IPS DF 4.7 (cell line): ENCODE results near the gene ATG5.

ENCODE experiments used
- DNase-seq: peaks from one replicate; pipeline ENCODE4 v3.0.0-alpha.2; 2013; ENCODE audit warnings: low spot score; ENCODE audit errors: extremely low read depth

ATG5 gene

DNA sequence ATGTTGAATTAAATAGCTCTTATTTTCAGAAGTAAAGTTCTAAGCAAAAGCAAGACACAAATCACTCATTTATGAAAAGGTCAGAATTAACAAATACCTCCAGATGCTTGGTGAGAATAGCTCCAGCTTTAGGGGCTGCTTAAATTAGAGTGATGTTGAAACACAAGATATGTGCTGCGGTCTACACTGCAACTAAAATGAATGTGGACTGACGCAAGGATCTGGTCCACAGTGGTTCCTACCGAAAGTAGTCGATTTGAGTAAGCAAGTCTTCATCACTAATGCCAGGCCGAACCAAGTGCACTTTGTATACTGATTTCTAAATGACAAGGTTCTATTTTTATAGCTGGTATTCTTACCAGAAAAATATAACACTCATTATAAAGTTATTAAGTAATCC lies 143.1 kb downstream of the ATG5 start:
- no peak for DNase-seq

DNA sequence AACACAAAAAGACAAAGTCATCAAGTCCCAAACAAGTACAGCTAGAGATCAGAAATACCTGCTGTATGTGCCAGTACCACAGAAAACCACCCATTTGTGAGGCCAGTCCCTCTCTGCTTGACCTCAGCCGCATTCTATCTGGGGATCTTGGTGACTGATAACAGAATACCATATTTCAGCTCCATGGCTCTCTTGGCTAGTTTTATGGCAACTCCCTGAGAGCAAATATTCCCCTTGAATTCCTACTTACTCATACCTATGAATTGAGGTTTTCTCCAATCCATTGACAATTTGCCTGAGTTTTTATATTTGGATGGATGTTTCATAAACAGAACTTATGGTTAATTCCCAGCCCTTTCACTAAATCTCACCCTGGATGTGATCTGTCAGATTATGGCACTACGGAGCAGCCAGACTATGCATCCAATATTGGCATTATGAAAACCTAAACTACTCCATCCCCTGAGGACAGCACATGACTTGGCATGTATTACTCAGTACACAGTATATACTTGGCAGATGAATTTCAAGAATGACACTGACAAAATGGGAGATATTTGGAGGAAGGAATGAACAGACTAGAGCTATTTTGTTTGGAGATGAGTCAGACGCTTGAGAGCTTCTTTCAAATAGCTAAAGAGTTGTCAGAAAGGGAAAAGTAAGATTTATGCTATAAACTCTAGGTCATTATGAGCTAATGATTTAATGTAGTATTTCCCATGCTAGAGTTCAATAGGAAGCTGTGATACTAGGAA lies 143.7 kb downstream of the ATG5 start:
- no peak for DNase-seq

DNA sequence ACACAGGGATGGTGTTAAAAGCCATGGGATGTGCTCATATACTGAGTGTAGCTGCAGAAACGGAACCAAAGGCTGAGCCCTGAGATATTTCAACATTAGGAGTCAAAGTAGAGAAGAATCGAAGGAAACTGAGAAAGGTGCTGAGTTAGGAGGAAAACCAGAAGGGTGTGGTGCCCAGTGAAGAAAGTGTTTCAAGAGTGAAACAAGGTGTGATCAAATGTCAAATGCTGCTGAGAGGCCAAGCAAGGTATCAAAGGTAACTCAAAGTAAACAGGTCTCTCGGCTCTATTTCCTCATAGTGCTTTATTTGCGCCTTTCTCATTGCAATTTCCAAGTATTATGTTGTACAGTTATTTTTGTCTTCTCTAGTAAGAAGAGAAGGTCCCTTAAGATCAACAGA lies 145.4 kb downstream of the ATG5 start:
- DNase-seq = no peak

DNA sequence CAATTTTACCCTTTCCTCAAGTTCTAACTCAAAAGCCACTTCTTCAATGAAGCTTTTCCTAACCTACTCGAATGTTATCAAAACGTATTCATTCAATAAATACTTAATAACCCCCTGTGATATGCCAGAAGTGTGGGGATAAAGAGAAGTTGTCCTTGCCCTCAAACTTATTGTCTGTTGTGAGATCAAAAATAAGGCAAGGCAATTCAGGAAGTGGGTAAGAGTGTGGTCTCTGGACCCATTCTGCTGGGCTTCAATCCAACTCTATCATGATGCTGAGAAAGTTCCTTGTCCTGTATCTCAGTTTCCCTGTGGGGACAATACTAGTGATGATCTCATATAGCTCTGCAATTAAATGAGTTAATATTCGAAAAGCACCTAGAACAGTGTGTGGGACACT lies 146.7 kb downstream of the ATG5 start:
- DNase-seq = no peak

DNA sequence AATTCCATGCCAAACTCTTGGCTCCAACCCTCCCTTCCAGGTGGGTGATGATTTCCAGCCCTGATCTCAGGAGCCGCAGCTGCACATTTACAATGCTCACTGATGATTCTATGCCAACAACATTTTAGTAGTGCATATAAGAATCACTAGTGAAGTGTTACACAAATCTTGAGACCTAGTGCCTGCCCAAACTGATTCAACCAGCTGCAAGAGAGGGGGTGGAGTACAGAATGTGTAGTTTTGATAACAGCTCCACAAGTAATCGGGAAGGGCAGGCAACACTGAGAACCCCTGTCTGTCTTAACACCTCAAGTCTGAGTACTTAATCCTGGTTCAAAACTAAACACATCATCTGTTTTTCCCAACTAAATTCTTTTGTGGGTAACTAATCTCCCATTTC lies 147.8 kb downstream of the ATG5 start:
- no peak for DNase-seq

DNA sequence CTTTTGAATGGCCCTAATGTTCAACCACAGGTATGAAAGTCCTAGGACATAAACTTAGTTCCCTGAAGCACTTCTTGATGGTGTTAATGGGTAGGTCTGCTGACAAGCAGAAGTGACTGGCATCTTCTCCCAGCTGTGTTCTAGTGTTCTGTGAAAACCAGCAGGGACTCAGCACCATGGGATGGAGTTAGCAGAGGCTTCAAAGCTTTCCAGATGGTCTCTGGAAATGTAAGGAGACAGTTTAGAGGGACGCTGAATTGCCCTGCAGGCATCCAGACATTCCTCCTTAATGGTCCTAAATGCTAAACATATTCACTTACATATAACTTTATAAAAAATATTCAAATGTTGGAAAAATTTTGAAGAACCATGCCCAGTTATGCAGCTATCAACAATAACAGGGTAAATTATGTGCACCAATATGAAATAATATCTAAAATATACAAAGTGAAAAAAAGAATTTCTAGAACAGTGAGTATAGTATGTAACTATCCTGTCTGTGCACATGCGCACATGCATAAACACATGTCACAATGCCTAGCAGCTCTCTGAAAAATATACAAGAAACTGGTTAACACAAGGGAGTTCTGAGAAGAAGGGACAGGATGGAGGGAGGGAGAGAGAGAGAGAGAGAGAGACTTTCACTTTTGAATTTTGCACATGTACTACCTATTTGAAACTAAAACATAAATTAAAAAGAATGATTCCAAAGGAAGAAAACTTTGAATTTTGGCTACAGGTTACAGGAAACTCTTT lies 152.3 kb downstream of the ATG5 start:
- no peak for DNase-seq

DNA sequence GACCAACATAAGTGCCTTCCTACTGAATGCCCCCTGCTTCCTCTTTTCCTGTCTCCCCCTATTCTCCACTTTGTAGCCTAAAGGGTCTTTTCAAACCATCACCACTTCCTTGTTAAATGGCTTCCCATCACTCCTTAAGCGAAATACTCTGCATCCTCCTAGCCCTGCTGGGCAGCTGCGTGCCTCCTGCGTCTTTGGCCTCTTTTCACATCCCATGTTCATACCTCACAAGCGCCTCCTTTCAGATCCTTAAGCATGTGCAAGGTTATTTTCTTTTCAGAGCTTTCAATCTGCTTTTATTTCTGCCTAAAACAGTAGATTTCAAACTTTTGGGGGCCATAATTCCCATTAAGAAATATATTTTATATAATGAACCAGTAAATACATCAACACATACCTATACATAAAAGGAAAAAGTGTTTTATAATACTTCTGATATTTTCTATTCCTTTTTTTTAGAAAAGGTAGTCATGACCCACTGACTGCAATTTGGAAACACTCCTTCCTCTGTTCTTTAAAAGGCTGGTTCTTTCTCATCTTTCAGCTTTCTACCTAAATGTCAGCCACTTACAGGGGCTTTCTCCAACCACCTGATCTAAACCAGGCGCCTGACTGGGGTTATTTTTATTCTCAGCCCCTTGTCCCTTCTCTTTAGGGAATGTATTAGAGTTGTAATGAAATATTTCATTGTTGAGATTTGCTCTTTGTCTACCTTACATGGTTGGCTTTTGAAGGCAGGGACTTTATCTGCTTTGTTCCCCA lies 155.3 kb downstream of the ATG5 start:
- DNase-seq = no peak

DNA sequence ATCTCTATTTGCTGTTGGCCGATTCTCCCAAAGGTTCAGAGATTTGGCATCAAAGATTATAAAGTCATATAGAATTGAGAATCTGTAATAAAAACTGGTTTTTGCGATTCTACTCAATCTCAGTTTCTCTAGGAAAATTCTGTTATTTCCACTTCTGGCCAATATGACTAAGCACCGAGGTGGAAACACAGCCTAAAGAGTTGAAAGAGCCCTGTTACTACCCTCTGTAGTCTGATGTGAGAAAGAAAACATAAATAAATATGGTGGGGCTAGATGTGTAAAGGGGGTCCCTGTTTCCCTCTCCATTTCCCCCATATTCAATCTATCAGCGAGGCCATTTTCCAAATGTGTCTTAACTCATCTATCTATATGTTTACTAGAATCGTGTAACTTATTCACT lies 156.0 kb downstream of the ATG5 start:
- DNase-seq = no peak

DNA sequence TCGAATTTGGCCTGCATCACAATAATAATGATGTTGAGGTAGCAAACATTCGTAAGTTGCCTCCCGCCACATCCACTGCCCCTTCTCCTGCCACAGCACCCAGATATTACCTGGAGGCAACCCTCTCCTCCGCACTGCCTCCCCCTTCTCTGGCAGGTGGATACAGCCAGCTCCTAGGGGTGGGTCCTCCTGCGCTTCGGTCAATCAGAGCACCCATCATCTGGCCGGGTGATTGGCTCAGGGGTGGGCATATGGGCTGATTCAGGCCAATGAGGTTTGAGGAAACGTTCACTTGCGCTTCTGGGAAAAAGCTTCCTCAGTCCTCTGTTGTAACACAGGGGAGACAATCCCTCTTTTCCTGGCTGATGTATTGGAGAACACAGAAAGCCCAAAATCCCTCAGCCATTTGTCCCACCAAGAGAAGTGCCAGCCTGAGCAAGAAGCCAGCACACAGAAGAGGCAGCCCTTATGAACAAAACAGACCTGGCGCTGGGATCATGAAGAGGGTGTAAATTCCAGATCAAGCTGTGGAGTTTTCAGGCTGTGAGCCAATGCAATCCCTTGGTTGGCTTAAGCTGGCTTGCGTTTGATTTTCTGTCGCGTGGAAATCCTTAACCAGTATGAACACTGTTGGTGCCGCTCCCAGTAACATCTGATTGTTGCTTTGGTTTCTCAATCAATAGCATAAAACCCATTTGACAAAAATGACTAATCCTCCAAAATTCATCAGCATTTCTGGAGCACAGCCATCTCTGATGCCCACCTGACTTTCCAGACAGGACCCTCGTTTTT lies 157.3 kb downstream of the ATG5 start:
- DNase-seq = no peak

DNA sequence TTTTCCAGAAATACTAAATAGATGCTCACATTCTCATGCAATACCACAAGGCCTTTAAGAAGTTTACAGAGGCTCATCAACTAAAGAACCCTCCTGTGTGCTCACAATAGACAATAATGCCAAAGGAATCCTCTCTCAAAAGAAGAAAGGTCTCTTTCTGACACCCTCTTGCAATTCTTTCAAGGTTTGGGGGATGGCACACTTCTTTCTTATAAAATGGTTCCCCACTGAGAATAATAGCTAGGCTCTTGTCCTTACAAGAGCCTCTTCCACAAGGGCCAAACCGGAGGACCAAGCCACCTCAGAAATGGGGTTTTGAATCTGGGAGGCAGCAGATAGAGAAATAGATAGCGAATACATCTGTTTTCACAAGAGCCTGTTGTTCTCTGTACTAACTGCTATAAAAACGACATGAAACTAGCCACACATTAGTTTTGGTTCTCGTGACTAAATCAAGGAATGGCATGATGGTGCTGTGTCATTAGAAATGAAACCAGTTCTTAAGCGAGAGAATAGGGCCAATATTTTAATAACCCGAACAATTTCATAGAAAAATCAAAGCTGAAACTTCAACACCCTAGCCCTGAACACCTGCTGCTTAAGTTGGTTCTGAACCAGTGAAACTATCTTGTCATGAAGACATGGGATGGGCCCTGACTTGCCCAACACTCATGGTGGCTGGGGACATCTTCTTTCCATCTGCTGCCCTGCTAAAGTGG lies 158.3 kb downstream of the ATG5 start:
- no peak for DNase-seq

DNA sequence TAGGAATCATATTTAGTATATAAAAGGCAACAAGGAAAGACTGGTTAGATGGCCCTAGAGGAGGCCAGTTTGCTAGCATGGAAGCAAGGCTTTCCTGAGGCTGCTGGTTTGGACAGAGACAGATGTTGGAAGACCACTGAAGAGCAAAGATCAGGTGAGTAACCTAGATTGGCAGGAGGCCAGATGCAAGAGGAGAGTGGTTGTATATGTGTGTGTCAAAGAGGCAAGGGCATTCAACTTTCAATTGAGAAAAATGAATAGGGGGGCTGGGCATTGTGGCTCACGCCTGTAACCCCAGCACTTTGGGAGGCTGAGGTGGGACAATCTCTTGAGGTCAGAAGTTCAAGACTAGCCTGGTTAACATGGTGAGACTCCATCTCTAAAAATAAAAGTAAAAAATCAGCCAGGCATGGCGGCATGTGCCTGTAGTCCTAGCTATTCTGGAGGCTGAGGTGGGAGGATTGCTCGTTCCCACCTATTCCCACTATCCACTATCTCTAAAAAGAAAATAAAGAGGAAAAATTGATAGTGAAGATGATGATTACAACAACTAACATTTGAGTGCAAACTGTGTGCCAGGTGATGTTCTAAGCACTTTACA lies 159.6 kb downstream of the ATG5 start:
- DNase-seq = no peak

DNA sequence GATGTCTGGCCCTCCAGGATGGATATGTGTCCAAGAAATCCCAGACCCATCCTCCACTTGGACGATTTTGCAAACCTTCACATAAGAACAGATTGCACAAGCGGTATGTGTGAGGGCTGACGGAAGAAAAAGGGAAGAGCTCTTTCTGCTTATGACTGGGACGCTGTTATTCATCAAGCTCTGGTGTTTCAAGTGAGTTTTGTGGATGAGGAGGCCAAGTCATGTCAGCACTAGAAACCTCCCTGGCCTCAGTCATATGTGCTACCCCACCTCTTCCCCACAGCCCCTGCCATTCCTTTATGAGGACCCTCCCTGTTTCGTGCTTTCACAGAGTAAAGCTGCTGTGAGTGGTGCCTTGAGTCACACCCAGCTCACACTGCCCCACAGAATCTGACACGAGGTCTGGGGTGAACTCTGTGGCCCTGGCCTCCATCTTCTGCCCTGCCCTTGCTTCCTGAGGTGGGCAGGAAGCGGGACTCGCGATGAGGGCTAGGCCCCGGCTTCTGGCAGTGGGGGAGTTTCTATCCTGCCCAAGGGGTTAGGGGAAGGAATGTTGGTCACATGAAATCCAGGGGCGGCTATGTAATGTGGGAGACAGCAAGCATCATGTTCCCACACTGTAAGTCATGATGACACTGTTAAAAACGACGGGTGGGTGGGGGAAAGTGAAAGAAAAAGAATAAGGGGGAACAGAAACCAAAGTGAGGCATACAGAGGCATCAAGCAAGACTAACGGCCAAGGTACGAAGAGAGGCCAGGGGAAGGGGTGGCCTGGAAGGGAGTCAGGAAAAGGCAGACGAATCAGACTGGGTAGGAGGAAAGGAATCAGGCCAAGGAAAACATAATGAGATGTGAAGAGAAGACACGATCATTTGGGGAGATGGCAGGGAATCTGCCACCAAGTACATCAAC lies 161.3 kb downstream of the ATG5 start:
- no peak for DNase-seq

DNA sequence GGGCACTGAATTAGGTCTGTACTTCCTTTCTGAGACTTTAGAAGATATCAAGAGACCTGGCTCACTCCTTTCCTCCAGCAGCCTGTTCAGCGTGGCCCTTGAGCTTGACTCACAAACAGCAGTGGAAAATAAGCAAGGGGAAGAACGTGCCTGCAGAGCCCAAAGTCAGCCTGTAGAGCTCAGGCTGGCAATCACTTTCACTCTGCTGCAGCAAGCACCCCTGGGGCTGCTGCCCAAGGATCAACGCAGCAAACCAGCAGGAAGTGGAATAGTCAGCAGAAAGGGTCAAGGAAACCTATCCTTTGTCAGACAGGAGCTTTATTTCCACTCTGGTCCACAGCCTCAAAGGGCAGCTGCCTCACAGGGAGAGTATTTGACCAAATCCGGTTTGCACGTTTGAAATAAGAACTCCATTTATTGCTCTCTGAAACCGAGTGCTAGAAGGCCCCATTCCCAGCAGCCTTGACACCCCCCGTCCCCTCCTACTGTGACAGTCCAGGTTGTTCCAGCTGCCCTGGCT lies 162.1 kb downstream of the ATG5 start:
- DNase-seq = no peak

DNA sequence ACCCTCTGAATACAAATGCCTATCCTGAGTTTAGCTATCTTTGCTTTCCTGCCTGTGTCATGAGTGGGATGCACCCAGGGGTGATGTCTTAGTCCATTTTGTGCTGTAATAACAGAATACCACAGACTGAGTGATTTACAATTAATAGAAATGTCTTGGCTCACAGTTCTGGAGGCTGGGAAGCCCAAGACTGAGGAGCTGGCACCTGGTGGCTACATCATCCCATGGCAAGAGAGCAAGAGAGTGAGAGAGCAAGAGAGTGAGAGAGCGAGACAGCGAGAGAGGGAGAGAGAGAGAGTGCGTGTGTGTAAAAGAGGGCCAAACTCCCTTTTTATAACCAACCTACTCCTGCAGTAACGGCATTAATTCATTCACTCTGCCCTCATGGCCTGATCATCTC lies 162.6 kb downstream of the ATG5 start:
- no peak for DNase-seq

DNA sequence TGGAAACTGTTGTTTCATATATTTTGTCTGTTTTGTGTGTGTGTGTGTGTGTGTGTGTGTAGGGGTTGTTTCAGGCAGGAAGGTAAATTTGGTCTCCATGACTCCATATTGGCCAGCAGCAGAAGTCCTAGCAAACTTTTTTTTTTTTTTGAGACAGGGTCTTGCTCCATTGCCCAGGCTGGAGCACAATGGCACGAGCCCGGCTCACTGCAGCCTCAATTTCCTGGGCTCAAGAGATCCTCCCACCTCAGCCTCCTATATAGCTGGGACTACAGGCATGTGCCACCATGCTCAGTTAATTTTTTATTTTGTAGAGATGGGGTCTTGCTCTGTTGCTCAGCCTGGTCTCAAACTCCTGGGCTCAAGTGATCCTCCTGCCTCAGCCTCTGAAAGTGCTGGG lies 163.7 kb downstream of the ATG5 start:
- DNase-seq = no peak

DNA sequence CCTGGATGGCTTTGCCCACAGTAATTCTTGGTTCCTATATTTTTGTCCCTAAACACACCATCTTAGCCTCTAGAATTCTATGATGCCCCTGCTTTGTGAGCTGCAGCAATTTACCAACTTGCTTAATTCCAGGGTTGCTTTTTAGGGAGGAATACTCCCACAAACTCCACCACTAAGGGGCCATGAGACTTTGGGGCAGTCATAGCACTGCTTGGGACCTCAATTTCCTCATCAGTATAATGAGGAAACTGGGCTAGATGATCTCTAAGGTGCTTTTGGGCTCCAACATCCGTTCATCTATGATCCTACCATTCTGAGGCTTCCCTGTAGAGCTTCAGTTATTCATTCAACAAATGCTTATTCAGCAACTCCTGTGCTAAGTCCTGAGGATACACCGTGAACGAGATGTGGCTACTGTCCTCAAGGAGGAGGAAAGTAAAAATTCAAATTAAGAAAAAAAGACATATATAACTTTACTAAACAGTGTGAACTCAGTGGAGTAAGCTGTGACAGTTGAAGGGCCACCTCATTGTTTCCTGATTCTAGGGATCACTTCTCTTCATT lies 164.2 kb downstream of the ATG5 start:
- DNase-seq = no peak

DNA sequence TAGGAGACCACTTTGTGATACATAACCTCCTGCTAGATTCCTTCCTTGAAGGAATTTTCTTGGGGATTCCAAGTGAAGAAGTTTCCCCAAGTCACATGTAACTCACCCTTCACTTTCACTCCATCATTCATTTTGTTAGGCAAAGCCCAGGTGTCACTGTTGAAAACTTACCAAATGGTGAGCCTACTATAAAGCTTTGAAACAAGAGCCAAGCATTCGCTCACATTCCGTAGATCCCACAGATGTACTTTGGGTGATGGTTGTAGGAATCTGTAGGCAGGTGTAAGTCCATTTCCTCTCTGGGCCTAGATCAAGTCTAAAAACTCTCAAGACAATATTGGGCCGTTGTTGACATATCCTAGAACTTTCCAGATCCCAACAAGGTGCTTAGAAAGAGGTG lies 165.4 kb downstream of the ATG5 start:
- no peak for DNase-seq

DNA sequence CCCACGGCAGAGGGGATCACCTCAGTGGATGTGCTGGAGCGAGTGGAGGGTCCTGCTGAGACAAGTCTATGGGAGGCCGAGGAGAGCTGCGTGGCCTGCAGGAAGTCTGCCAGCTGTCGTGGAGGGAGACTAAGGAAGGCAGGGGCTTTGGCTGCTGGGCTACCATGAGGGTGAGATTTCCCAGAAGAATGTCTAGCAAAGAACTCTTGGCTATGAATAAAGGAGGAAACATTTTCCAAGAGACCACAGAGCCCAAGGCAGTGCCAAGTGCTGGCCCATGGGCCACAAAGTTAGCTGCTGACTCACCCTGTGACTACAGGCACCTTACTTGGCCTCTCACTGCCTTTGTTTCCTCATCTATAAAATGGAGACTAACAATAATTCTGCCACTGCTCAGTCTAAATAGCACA lies 166.0 kb downstream of the ATG5 start:
- no peak for DNase-seq

DNA sequence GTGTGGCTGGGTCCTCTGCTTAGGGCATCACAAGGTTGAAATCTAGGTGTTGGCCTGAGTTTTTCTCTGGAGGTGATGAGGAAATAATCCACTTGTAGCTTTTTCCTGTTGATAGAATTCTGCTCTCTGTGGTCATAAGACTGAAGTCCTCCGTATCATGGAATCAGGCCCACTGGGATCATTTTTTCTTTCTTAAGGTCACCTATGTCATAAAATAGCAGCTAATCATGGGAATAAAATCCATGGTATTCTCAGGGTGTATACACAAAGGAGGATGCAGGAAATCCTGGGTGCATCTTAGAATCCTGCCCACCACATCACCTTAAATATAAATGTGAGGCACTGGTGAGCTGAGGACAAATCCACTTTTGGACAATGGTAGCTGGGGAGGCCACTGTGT lies 166.7 kb downstream of the ATG5 start:
- no peak for DNase-seq
